PC-9 (cell line): ENCODE measurements around the gene CDH19.

Source experiments
- CTCF ChIP-seq: fragments of 200-600 bp; sonication (generic); conservative IDR thresholded peaks from 2 replicates; pipeline ENCODE4 v1.6.1; 2017; ENCODE audit warnings: mixed run types, antibody characterized with exemption, mild to moderate bottlenecking, moderate library complexity
- EZH2 ChIP-seq: fragments of 200-600 bp; sonication (generic); IDR thresholded peaks from 2 replicates; pipeline ENCODE4 v1.8.0; 2017; ENCODE audit warnings: antibody characterized with exemption, low read depth

GRCh38 chr18:66645983-66646382 lies 42.1 kb upstream of the CDH19 start:
- TF ChIP-seq CTCF (no peak), EZH2 (no peak)
